ENCODE data around the gene C5orf63.

GRCh38 chr5:127029581-127030258 lies 43.6 kb downstream of the C5orf63 start:
- no peak for TF ChIP-seq ZFP3 (CRISPR knock-in tag; IDR thresholded peaks at IDR 0.05)
- no peak for TF ChIP-seq OSR1 (CRISPR knock-in tag; IDR thresholded peaks at IDR 0.05)
- no peak for TF ChIP-seq CSRNP3 (CRISPR knock-in tag; IDR thresholded peaks at IDR 0.05)
- no peak for TF ChIP-seq TCF4 (CRISPR knock-in tag; IDR thresholded peaks at IDR 0.05; ENCODE audit: borderline replicate concordance)
- TF ChIP-seq TSHZ2 (CRISPR knock-in tag; IDR thresholded peaks at IDR 0.05) = no peak
- no peak for TF ChIP-seq CSDC2 (CRISPR knock-in tag; IDR thresholded peaks at IDR 0.05)
- TF ChIP-seq PATZ1 (CRISPR knock-in tag; IDR thresholded peaks at IDR 0.05; ENCODE audit: borderline replicate concordance) = no peak
- no peak for TF ChIP-seq ARNTL (CRISPR knock-in tag; IDR thresholded peaks at IDR 0.05; ENCODE audit: borderline replicate concordance, low read depth)
- TF ChIP-seq RARB (CRISPR knock-in tag; IDR thresholded peaks at IDR 0.05) = no peak
- no peak for TF ChIP-seq POU6F1 (CRISPR knock-in tag; IDR thresholded peaks at IDR 0.05; ENCODE audit: borderline replicate concordance, low read depth)
- no peak for TF ChIP-seq CREB5 (CRISPR knock-in tag; IDR thresholded peaks at IDR 0.05; ENCODE audit: low read depth)
- TF ChIP-seq ZFP30 (CRISPR knock-in tag; IDR thresholded peaks at IDR 0.05) = no peak
